K562 (cell line): ENCODE data around the gene NVL. TPM values are rescaled to one million over a fixed set of nuclear protein-coding genes. Genes with fewer than 3 reads are reported as not detected.

ENCODE experiments used
- ATAC-seq: fragments of 200-7000 bp; cut with Tn5 transposase; 3 replicates; pipeline ENCODE4 v1.9.1; 2020; ENCODE audit warnings: moderate library complexity
- BruUV-seq: library from RNA; stranded (reverse); fragments of 400-500 nt; replicated peaks from 2 replicates; lab custom pipeline; 2021; lab: Mats Ljungman, UMichigan
- CTCF ChIA-PET: fragments of 300-600 bp; formaldehyde crosslinking; extraction: SDS; loops from one replicate; lab custom pipeline; 2021; ENCODE audit warnings: low intra/inter-chr PET ratio; lab: Yijun Ruan, JAX
- POLR2A ChIA-PET: fragments of 300-600, 350-650 bp; sonication (Branson Sonifier 250); formaldehyde crosslinking; extraction: SDS; loops from one replicate; lab custom pipeline; 2021; ENCODE audit warnings: antibody characterized with exemption, inconsistent platforms; lab: Yijun Ruan, JAX
- DNase-seq, 4 experiments: peaks; one replicate each; pipeline versions ENCODE4 v3.0.0 to v3.0.0-alpha.2; 2011 to 2018; ENCODE audit warnings: low spot score in 3 of 4, mixed read lengths in 3 of 4; ENCODE audit errors: extremely low read depth in 1 of 4
- FAIRE-seq: peaks from 2 replicates; lab custom pipeline; 2011; peaks lifted over from hg19 to GRCh38; lab: Jason Lieb, UNC
- H2AFZ ChIP-seq: 2 replicates; pipeline ENCODE4 v1.6.0; 2011; ENCODE audit warnings: low read depth, low read length, control low read depth, inconsistent platforms
- H3K27ac ChIP-seq: fragments of 200-600 bp; 3 replicates; pipeline ENCODE4 v1.8.0; 2011; ENCODE audit warnings: low read depth, mild to moderate bottlenecking, control low read depth, inconsistent platforms, low read length, moderate library complexity, mixed read lengths; ENCODE audit errors: extremely low read depth
- H3K27me3 ChIP-seq, 2 experiments: fragments of 300-600 bp in 1 of 2; 2 replicates in 1 of 2; 3 replicates in 1 of 2; pipeline versions ENCODE4 v1.6.0 to v1.8.0; 2011; ENCODE audit warnings: inconsistent platforms in 2 of 2, low read length in 2 of 2, mild to moderate bottlenecking in 1 of 2, mixed read lengths in 1 of 2, moderate library complexity in 1 of 2; ENCODE audit not compliant: control insufficient read depth in 2 of 2, insufficient read depth in 2 of 2
- H3K36me3 ChIP-seq: fragments of 300-600 bp; 3 replicates; pipeline ENCODE4 v1.8.0; 2011; ENCODE audit warnings: mild to moderate bottlenecking, low read length, inconsistent platforms; ENCODE audit not compliant: control insufficient read depth, insufficient read depth
- H3K4me1 ChIP-seq, 2 experiments: fragments of 200-600 bp in 1 of 2; replicated peaks in 1 of 2; 2 replicates in 1 of 2; 3 replicates in 1 of 2; pipeline versions ENCODE4 v1.5.1 to v1.8.0; 2011; ENCODE audit warnings: inconsistent platforms in 2 of 2, low read length in 2 of 2, mild to moderate bottlenecking in 1 of 2, mixed read lengths in 1 of 2, moderate library complexity in 1 of 2; ENCODE audit not compliant: control insufficient read depth in 2 of 2, insufficient read depth in 2 of 2
- H3K4me2 ChIP-seq: 2 replicates; pipeline ENCODE4 v1.6.1; 2011; ENCODE audit warnings: low read length, control low read depth, inconsistent platforms, mixed read lengths; ENCODE audit not compliant: insufficient read depth
- H3K4me3 ChIP-seq: fragments of 200-600 bp; sonication (generic), shearing (Covaris generic); 2 replicates; pipeline ENCODE4 v1.5.1; 2016; ENCODE audit warnings: control low read depth, inconsistent platforms
- H3K79me2 ChIP-seq: fragments of 200-600 bp; 3 replicates; pipeline ENCODE4 v1.8.0; 2011; ENCODE audit warnings: low read length, inconsistent platforms; ENCODE audit not compliant: control insufficient read depth, insufficient read depth
- H3K9ac ChIP-seq, 2 experiments: 2 replicates each; pipeline versions ENCODE4 v1.6.0 to v1.6.1; 2011; ENCODE audit warnings: low read depth in 2 of 2, low read length in 2 of 2, control low read depth in 1 of 2, inconsistent platforms in 1 of 2, mild to moderate bottlenecking in 1 of 2, mixed read lengths in 1 of 2; ENCODE audit not compliant: insufficient read depth in 1 of 2
- H3K9me1 ChIP-seq: one replicate; pipeline ENCODE4 v1.6.0; 2011; ENCODE audit warnings: inconsistent platforms, mild to moderate bottlenecking, low read length, moderate library complexity; ENCODE audit not compliant: control insufficient read depth, insufficient read depth
- H3K9me3 ChIP-seq: replicated peaks from 2 replicates; pipeline ENCODE4 v1.5.1; 2011; ENCODE audit warnings: low read depth, low read length, inconsistent platforms; ENCODE audit not compliant: control insufficient read depth, insufficient read depth
- H4K20me1 ChIP-seq: replicated peaks from 2 replicates; pipeline ENCODE4 v1.6.1; 2011; ENCODE audit warnings: low read length, inconsistent platforms, mixed read lengths; ENCODE audit not compliant: control insufficient read depth, insufficient read depth
- CEBPG ChIP-seq, 3 experiments: fragments of 200-800 bp in 1 of 3; sonication (Bioruptor generic) in 1 of 3; sonication (generic) in 1 of 3; formaldehyde crosslinking in 1 of 3; IDR thresholded peaks in 2 of 3; conservative IDR thresholded peaks in 1 of 3; 2 replicates each; pipeline versions ENCODE4 v1.6.1 to v1.8.0; 2016 to 2022; ENCODE audit warnings: missing compliant biosample characterization in 2 of 3, missing genetic modification characterization in 2 of 3, mild to moderate bottlenecking in 1 of 3, missing genetic modification reagents in 1 of 3
- CREM ChIP-seq: IDR thresholded peaks from 2 replicates; pipeline ENCODE4 v1.6.1; 2014; ENCODE audit warnings: antibody characterized with exemption, low read depth
- FOXJ3 ChIP-seq: sonication (generic); formaldehyde crosslinking; IDR thresholded peaks from 2 replicates; pipeline ENCODE4 v1.4.0; 2020; ENCODE audit warnings: mild to moderate bottlenecking, missing genetic modification reagents
- HINFP ChIP-seq: fragments of 450-650 bp; conservative IDR thresholded peaks from 2 replicates; pipeline ENCODE4 v1.6.1; 2016; ENCODE audit warnings: missing genetic modification characterization, low read depth, mild to moderate bottlenecking, control low read depth, missing compliant biosample characterization
- HSF4 ChIP-seq: fragments of 250-450 bp; sonication (Bioruptor Pico); IDR thresholded peaks from 2 replicates; pipeline ENCODE4 v2.1.2; 2022; ENCODE audit warnings: mild to moderate bottlenecking, moderate library complexity, borderline replicate concordance
- MYC ChIP-seq, 2 experiments: fragments of 250-450 bp in 1 of 2; sonication (Bioruptor Pico) in 1 of 2; IDR thresholded peaks; 2 replicates each; pipeline versions ENCODE4 v1.5.1 to v1.6.1; 2012 to 2021; ENCODE audit warnings: low read depth in 2 of 2, borderline replicate concordance in 1 of 2, improper control_type of control experiment in 1 of 2, low read length in 1 of 2, mild to moderate bottlenecking in 1 of 2, moderate library complexity in 1 of 2
- NCOA2 ChIP-seq, 2 experiments: fragments of 450-650 bp; IDR thresholded peaks; 2 replicates each; pipeline ENCODE4 v1.6.1; 2018; ENCODE audit warnings: mild to moderate bottlenecking in 2 of 2, moderate library complexity in 1 of 2; ENCODE audit not compliant: partially characterized antibody in 2 of 2
- NR2C2 ChIP-seq, 2 experiments: fragments of 200-800 bp in 1 of 2; sonication (Bioruptor generic) in 1 of 2; sonication (generic) in 1 of 2; formaldehyde crosslinking in 1 of 2; IDR thresholded peaks; 2 replicates each; pipeline versions ENCODE4 v1.6.1 to v1.8.0; 2016 to 2022; ENCODE audit warnings: mild to moderate bottlenecking in 1 of 2, missing compliant biosample characterization in 1 of 2, missing genetic modification characterization in 1 of 2, missing genetic modification reagents in 1 of 2
- SREBF2 ChIP-seq: sonication (generic); formaldehyde crosslinking; IDR thresholded peaks from 2 replicates; pipeline ENCODE4 v1.4.0; 2020; ENCODE audit warnings: mild to moderate bottlenecking, missing genetic modification reagents
- SRSF1 ChIP-seq: fragments of 200-400 bp; formaldehyde crosslinking; IDR thresholded peaks from 2 replicates; pipeline ENCODE4 v1.6.1; 2017; ENCODE audit warnings: mild to moderate bottlenecking, low read depth, low read length, moderate library complexity
- TFAM ChIP-seq: fragments of 250-450 bp; sonication (Bioruptor Pico); conservative IDR thresholded peaks from 2 replicates; pipeline ENCODE4 v1.5.0; 2021; ENCODE audit warnings: mild to moderate bottlenecking, moderate library complexity
- ZBTB1 ChIP-seq: sonication (generic); formaldehyde crosslinking; IDR thresholded peaks from 2 replicates; pipeline ENCODE4 v1.8.1; 2023; ENCODE audit warnings: missing genetic modification reagents, low read depth, mild to moderate bottlenecking, borderline replicate concordance
- ZNF280A ChIP-seq: fragments of 450-650 bp; IDR thresholded peaks from 2 replicates; pipeline ENCODE4 v1.6.1; 2018; ENCODE audit warnings: mild to moderate bottlenecking, low read depth; ENCODE audit not compliant: partially characterized antibody
- ZNF589 ChIP-seq: fragments of 200-800 bp; sonication (Bioruptor generic); IDR thresholded peaks from 2 replicates; pipeline ENCODE4 v1.6.1; 2016; ENCODE audit warnings: low read depth, missing genetic modification characterization, missing compliant biosample characterization
- WGBS: fragments of 100-300 bp; shearing (Covaris generic); methylation state at CpG from one replicate; pipeline ENCODE4 v1.1.6; 2016; ENCODE audit warnings: low coverage, mixed read lengths; ENCODE audit not compliant: insufficient coverage; ENCODE audit errors: missing lambda C conversion rate; 5-methylcytosine and 5-hydroxymethylcytosine counted together
- in situ Hi-C: fragments of 300-500 bp; cut with MboI; formaldehyde crosslinking; loops from 4 replicates; pipeline ENCODE4 v1.15.0; 2018; ENCODE audit warnings: inconsistent platforms, mixed read lengths
- intact Hi-C: fragments of 100-400 bp; cut with micrococcal nuclease; formaldehyde crosslinking; loops from 2 replicates; pipeline ENCODE4 v1.14.2; 2022
- polyA plus RNA-seq, 8 experiments: library from polyadenylated mRNA; depleted of rRNA in 4 of 8; stranded (reverse) in 5 of 8; unstranded in 3 of 8; fragments of >200 nt; fragmentation: Nextera tagmentation in 2 of 8; fragmentation: Illumina TruSeq in 1 of 8; extraction: Ambion mirVana in 2 of 8; extraction: Trizol in 1 of 8; gene quantifications; 2 replicates each; pipeline versions ENCODE4 v1.2.1 to v1.2.3, GENCODE V29; 2011 to 2014; ENCODE audit warnings: inconsistent platforms in 1 of 8, missing spikeins in 1 of 8
- total RNA-seq, 7 experiments: library from RNA; depleted of rRNA in 6 of 7; stranded (reverse); fragments of >200 nt in 6 of 7; fragmentation: Illumina TruSeq in 2 of 7; extraction: Trizol in 2 of 7; gene quantifications; 2 replicates each; pipeline versions ENCODE4 v1.2.1 to v1.2.3, GENCODE V29; 2011 to 2021; ENCODE audit warnings: low replicate concordance in 1 of 7
- TF ChIP-seq, protein P1 (sequence below): fragments of 450-650 bp; formaldehyde crosslinking; IDR thresholded peaks from 2 replicates; pipeline ENCODE4 v1.4.0; 2020; ENCODE audit warnings: mild to moderate bottlenecking, moderate library complexity

Gene NVL
- total and polyA plus RNA-seq, 9 of the 15 experiments (the other 6 are each of a cell fraction or from before 2014, with no cell fraction given), result 32.5 to 86.6 (median 62.9) TPM

GRCh38 chr1:224276771-224277487 lies 53.0 kb downstream of the NVL start:
- no peaks in the 10 kb centered on the region for H3K9me3 ChIP-seq
- H3K27ac ChIP-seq, result no peak overlapping the region
- H3K4me2 ChIP-seq, result no peak overlapping the region
- no TSS peak for BruUV-seq
- no peak for DNase-seq
- no peak overlapping the region for H2AFZ ChIP-seq
- no peak overlapping the region for H3K9ac ChIP-seq
- H3K79me2 ChIP-seq, result no peaks in the 10 kb centered on the region
- ChIA-PET CTCF (no interaction called here), POLR2A (interaction anchor here (0.6 to 1.3 kb wide), 2 partner anchors 8 to 24 kb away, joined by 3 read pairs; no protein-coding TSS in a partner anchor)
- intact Hi-C loops, result no loop called here
- ATAC-seq, result no peak
- H3K27me3 ChIP-seq, result no peaks in the 10 kb centered on the region
- FAIRE-seq, result no peak
- no peaks in the 10 kb centered on the region for H3K9me1 ChIP-seq
- WGBS, result 78% methylated on average over 3 of the region's 3 CpGs
- H3K4me3 ChIP-seq, result no peak overlapping the region
- H3K36me3 ChIP-seq, result peaks cover 56% of the 10 kb centered on the region; the same call in 2 of the 3 replicates
- no peaks in the 10 kb centered on the region for H4K20me1 ChIP-seq
- in situ Hi-C loops, result no loop called here
- no peaks in the 10 kb centered on the region for H3K4me1 ChIP-seq
- no peak for TF ChIP-seq SRSF1
- no peak for TF ChIP-seq TFAM
- TF ChIP-seq ZNF280A, result no peak
- TF ChIP-seq CREM, result no peak
- TF ChIP-seq CEBPG (CRISPR knock-in tag; IDR thresholded peaks at IDR 0.05), result no peak
- no peak for TF ChIP-seq CEBPG (tag; conservative IDR thresholded peaks at IDR 0.05 in 1 of 2, IDR thresholded peaks at IDR 0.05 in 1 of 2)
- no peak for TF ChIP-seq ZBTB1 (CRISPR knock-in tag)
- TF ChIP-seq FOXJ3 (CRISPR knock-in tag), result no peak
- no peak for TF ChIP-seq HINFP (tag)
- TF ChIP-seq ZNF589 (CRISPR knock-in tag), result no peak
- TF ChIP-seq MYC (IDR thresholded peaks at IDR 0.05; ENCODE audit: low read depth, low read length), result no peak
- TF ChIP-seq MYC (CRISPR knock-in tag; IDR thresholded peaks at IDR 0.05; ENCODE audit: borderline replicate concordance, low read depth), result no peak
- no peak for TF ChIP-seq NR2C2 (CRISPR knock-in tag; IDR thresholded peaks at IDR 0.05)
- TF ChIP-seq NR2C2 (tag; IDR thresholded peaks at IDR 0.05), result no peak
- TF ChIP-seq HSF4 (CRISPR knock-in tag), result no peak
- no peak for TF ChIP-seq SREBF2 (CRISPR knock-in tag)
- no peak for TF ChIP-seq NCOA2 (IDR thresholded peaks at IDR 0.05; ENCODE audit: partially characterized antibody in 2 of 2)
- TF ChIP-seq, protein P1, sequence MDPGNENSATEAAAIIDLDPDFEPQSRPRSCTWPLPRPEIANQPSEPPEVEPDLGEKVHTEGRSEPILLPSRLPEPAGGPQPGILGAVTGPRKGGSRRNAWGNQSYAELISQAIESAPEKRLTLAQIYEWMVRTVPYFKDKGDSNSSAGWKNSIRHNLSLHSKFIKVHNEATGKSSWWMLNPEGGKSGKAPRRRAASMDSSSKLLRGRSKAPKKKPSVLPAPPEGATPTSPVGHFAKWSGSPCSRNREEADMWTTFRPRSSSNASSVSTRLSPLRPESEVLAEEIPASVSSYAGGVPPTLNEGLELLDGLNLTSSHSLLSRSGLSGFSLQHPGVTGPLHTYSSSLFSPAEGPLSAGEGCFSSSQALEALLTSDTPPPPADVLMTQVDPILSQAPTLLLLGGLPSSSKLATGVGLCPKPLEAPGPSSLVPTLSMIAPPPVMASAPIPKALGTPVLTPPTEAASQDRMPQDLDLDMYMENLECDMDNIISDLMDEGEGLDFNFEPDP (CRISPR knock-in tag), result no peak
